Ecto neural progenitor cell (in vitro differentiated cells): ENCODE measurements around the gene FAS.

Experiments
- DNase-seq: peaks from one replicate; pipeline ENCODE4 v3.0.0-alpha.2; 2018; ENCODE audit warnings: low spot score

Gene FAS

DNA sequence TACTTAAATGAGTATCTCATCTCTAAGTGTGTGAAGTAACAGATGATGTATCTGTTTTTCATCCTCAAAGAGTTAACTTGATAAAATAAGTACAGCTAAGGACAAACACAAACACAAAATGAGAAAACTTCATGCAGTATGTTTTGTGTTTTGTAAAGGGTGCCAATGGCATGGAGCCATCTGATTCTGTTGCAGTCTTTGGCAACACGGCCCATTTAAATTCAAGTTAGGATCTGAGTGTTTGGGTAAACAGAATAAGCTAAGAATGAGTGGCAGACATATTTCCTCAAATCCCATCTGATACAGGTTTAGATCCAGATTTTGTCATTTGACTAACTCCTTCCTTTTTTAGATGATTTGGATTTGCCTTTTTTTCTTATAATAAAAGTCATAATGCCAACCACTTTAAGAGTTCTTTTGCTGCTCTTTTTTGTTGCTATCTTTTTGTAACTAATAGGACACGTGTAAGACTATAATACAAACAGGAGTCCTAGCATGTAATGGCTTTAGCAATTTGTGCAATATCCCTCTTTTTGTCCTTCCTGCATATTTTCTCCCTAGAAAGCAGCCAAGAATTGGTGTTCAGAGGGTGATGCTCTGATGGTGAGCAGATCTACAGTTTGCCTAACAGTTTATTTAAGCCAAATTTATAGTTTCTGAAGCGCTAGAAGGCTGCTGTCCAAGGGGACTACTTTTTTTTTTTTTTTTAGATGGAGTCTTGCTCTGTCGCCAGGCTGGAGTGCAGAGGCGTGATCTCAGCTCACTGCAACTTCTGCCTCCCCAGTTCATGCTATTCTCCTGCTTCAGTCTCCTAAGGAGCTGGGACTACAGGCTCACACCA lies 19.2 kb upstream of the FAS start:
- DNase-seq: no peak

- no peak for DNase-seq
Observed at GRCh38 chr10:88974012-88974411, 16.6 kb upstream of the FAS start.

GRCh38 chr10:88974446-88975376 lies 15.9 kb upstream of the FAS start:
- DNase-seq: no peak

DNA sequence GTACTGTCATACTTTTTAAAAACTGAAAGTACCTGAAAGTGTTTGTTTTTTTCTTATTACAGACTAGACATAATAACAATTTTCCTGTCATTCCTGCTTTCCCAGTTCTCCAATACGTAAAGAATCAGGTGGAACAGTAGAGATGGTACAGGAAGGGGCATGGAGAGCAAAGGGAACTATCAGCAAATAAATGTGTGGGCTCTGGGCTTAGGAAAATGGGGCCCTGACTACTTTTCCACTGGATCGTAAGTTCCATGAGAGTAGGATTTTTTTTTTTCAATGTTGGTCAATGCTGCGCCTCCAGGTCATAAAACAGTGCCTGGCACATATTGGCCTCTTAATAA lies 15.2 kb upstream of the FAS start:
- no peak for DNase-seq

DNA sequence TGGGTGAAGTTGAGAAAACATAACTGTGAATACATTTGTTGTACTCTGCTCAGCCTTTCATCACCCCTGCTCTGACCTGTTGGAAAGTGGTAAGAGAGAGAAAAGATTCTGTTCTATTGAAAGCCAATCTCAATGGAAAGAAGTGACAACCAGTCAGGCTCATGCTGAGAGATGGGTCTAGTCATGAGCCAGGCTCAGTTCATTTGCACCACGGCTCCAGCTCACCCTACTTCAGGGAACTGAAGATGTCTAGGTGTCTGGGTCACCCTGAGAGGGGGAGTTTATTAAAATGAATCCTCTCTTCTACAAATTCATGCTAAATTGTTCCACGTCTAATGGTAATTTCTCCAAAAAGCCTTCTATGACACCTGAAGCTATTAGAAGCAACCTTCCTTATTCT lies 12.1 kb upstream of the FAS start:
- DNase-seq: no peak

DNA sequence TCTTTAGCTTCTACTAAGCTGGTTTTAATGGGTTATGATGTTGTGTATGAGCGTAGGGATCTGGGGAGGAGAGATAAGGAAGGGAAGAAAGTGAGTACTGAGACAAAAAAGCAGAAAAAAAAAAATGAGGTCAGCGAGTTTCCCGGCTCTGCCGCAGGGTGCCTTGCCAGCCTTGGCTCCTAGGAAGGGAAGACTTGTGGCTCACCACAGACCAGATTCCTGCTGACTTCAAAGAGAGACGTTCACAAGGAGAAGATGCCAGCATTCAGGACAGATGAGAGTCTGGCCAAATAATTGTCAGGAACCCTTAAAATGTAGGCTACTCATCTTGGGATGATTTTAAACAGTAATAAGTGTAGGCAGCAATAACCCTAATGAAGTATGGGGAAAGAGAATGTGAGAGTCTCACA lies 11.4 kb upstream of the FAS start:
- DNase-seq: no peak

GRCh38 chr10:88979603-88980002 lies 11.0 kb upstream of the FAS start:
- DNase-seq: no peak

- DNase-seq: no peak
Observed at GRCh38 chr10:88980247-88980646, 10.4 kb upstream of the FAS start.

- no peak for DNase-seq
Observed at GRCh38 chr10:88980800-88981199, 9.8 kb upstream of the FAS start.

GRCh38 chr10:88981435-88981834 lies 9.2 kb upstream of the FAS start:
- DNase-seq: no peak

GRCh38 chr10:88982366-88982765 lies 8.2 kb upstream of the FAS start:
- DNase-seq: no peak

DNA sequence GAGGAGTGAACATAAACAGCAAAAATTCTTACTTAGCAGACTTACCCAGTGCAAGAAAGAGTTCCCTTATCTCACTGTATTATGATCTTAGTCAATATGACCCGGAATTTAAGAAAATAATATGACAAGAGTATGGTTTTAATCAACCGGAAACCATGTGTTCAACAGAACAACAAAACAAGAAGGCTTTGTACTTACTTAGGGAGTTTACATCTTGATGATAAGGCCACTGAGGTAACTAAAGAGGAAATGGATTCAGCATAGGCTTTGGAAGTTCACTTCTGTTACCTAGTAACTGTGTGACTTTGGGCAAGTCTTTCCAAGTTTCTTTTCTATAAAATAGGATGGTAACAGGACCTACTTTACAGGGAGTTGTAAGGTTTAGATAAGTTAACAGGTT lies 7.4 kb upstream of the FAS start:
- no peak for DNase-seq

- DNase-seq: no peak
Observed at GRCh38 chr10:88983939-88984338, 6.7 kb upstream of the FAS start.

- no peak for DNase-seq
Observed at GRCh38 chr10:88984525-88984924, 6.1 kb upstream of the FAS start.

DNA sequence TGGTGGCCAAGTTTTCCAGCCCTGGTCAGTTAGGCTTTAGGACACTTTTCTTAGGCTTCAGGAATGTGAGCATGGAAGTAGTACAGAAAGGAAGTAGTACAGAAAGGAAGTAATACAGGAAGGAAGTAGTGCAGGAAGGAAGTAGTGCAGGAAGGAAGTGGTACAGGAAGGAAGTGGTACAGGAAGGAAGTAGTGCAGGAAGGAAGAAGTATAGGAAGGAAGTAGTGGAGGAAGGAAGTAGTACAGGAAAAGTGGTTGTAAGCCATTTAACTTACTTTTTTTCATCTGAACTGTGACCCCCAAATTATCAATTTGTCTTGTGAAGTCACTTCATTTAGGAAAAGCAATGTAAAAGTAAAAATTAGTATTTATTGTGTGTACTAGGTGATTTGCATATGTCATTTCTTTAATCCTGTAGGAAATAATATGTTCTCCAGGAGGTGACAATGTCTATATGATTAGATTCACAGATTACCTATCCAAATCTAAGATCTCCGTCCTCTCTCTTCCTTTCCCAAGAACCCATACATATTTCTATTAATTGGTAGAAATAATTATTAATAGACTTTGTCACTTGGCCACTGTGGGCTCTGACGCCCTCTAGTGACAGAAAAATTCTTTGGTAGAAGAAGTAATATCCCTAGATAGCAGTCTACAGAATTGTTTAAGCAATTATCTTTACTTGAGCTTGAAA lies 3.9 kb upstream of the FAS start:
- no peak for DNase-seq

- no peak for DNase-seq
Observed at GRCh38 chr10:88987243-88987725, 3.3 kb upstream of the FAS start.

GRCh38 chr10:88987840-88988239 lies 2.8 kb upstream of the FAS start:
- DNase-seq: no peak

DNA sequence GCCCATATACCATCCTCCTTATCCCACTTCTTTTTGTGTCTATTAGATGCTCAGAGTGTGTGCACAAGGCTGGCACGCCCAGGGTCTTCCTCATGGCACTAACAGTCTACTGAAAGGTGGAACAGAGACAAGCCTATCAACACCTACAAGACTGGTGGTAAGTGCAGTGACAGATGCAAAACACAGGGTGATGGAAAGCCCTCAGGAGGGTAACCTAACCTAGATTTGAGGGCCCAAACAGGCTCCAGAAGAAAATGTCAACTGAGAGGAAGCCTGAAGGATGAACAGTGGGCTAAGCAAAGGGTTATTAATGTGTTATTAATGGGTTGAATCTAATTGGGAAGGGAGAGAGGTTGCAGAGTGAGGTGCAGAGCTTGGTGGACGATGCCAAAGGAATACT lies 1.2 kb upstream of the FAS start:
- no peak for DNase-seq

DNA sequence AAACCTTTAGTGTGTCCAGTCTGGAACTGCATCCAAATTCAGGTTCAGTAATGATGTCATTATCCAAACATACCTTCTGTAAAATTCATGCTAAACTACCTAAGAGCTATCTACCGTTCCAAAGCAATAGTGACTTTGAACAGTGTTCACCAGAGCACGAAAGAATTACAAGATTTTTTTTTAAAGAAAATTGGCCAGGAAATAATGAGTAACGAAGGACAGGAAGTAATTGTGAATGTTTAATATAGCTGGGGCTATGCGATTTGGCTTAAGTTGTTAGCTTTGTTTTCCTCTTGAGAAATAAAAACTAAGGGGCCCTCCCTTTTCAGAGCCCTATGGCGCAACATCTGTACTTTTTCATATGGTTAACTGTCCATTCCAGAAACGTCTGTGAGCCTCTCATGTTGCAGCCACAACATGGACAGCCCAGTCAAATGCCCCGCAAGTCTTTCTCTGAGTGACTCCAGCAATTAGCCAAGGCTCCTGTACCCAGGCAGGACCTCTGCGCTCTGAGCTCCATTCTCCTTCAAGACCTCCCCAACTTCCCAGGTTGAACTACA lies 694 bp upstream of the FAS start:
- DNase-seq: no peak

GRCh38 chr10:88991161-88991898 lies 732 bp downstream of the FAS start:
- DNase-seq: peak; percentile 65

DNA sequence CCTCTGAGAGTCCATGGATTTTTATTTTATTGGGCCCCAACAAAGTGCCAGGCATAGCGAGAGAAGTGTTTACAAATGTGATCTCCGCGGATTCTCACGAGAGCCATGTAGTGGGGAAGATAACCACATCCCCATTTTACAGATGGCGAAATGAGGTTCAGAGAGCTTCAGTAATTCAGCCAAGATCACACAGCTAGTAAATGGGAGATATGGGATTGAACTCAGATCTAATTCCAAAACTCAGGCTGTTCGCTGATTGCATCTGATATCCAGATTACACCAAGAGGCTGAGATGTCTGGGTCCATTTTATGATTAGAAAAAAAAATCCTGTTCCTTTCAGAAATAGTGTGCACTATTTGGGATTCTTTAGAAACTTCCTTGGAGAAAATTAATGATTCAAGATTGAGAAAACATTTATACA lies 1.3 kb downstream of the FAS start:
- DNase-seq: no peak
